ENCODE data around the gene TTYH3. TPM values are rescaled to one million over a fixed set of nuclear protein-coding genes. Genes with fewer than 3 reads are reported as not detected.
A peak's percentile ranks its signal among the peaks of the same experiment; 100 is the strongest.

The TTYH3 gene
- total RNA-seq, 1 experiment from 2014 or later = 122 TPM

GRCh38 chr7:2587778-2588177, 44.0 kb upstream of the TTYH3 start:
- H3K9me3 ChIP-seq (ENCODE audit: control insufficient read depth, low read depth, low read length) = no peaks in the 10 kb centered on the region
- H3K27ac ChIP-seq (ENCODE audit: insufficient read length, low read depth, low read length) = no peak overlapping the region
- no peak overlapping the region for H4K91ac ChIP-seq (ENCODE audit: insufficient read length, low read depth, low read length)
- Mint-ChIP-seq H3K9me3 (no peaks in the 10 kb centered on the region), H3K4me1 (peaks cover 9 to 19% of the 10 kb centered on the region in 2 experiments), H3K27me3 (ENCODE audit: low read depth) (no peaks in the 10 kb centered on the region), H3K4me3 (no peak overlapping the region), H3K27ac (peak overlapping the region in 1 of 3 experiments; percentile 44; a peak in 1 of 7 replicates), H3K36me3 (ENCODE audit: insufficient read depth in 1 of 3, low read depth in 3 of 3) (peaks cover 0 to 4% (median 0%) of the 10 kb centered on the region in 3 experiments; a peak in 2 of 7 replicates)
- no peak overlapping the region for H2BK15ac ChIP-seq (ENCODE audit: low read depth, low read length)
- no peaks in the 10 kb centered on the region for H3K23me2 ChIP-seq (ENCODE audit: insufficient read length, low read depth, low read length, poor library complexity, severe bottlenecking)
- H3K4me2 ChIP-seq (ENCODE audit: insufficient read depth, insufficient read length, low read length) = no peak overlapping the region
- H3K56ac ChIP-seq (ENCODE audit: insufficient read length, low read depth, low read length) = no peak overlapping the region
- DNase-seq = no peak
- no peaks in the 10 kb centered on the region for H3K79me1 ChIP-seq (ENCODE audit: insufficient read depth, low read depth, low read length, poor library complexity, severe bottlenecking)
- no CpG with 5 or more reads among the region's 21 CpGs for WGBS (ENCODE audit: extremely low coverage, insufficient read length, low lambda C conversion rate)
- H2BK120ac ChIP-seq (ENCODE audit: low read depth, low read length, poor library complexity, severe bottlenecking) = no peak overlapping the region
- H4K5ac ChIP-seq (ENCODE audit: insufficient read length, low read depth, low read length) = no peak overlapping the region
- H3K23ac ChIP-seq (ENCODE audit: insufficient read length, low read depth, low read length) = no peak overlapping the region
- H3K9ac ChIP-seq (ENCODE audit: extremely low read depth, insufficient read length, low read length) = no peak overlapping the region
- no peak overlapping the region for H3K4ac ChIP-seq (ENCODE audit: low read depth, low read length)
- H2AFZ ChIP-seq (ENCODE audit: low read length) = no peak overlapping the region
- H3K27me3 ChIP-seq (ENCODE audit: insufficient read depth, low read length) = no peaks in the 10 kb centered on the region
- H2AK5ac ChIP-seq (ENCODE audit: insufficient read length, low read length) = no peak overlapping the region
- H3K4me1 ChIP-seq (ENCODE audit: insufficient read depth, low read length) = no peaks in the 10 kb centered on the region
- no peak overlapping the region for H2BK5ac ChIP-seq (ENCODE audit: insufficient read length, low read length)
- no peak overlapping the region for H3T11ph ChIP-seq (ENCODE audit: low read length)
- H3K14ac ChIP-seq (ENCODE audit: insufficient read depth, low read length) = no peak overlapping the region; the same call in 1 of the 2 replicates
- no peaks in the 10 kb centered on the region for H3K79me2 ChIP-seq (ENCODE audit: insufficient read depth, low read length)
- H4K20me1 ChIP-seq (ENCODE audit: control insufficient read depth, insufficient read depth, insufficient read length) = no peaks in the 10 kb centered on the region
- H3K18ac ChIP-seq (ENCODE audit: insufficient read length, low read depth, low read length) = no peak overlapping the region
- H2BK20ac ChIP-seq (ENCODE audit: low read depth, low read length, poor library complexity, severe bottlenecking) = no peak overlapping the region
- no peak for TF ChIP-seq CTCF (conservative IDR thresholded peaks at IDR 0.05)
- no peak overlapping the region for H4K8ac ChIP-seq (replicated peaks; ENCODE audit: insufficient read length, low read depth, low read length)
- no peak overlapping the region for H2BK12ac ChIP-seq (ENCODE audit: insufficient read length, low read depth, low read length)
